ENCODE measurements around the gene FOXP1. TPM values are rescaled to one million over a fixed set of nuclear protein-coding genes. Genes with fewer than 3 reads are reported as not detected.
A peak's percentile ranks its signal among the peaks of the same experiment; 100 is the strongest.

Gene FOXP1
- total and polyA plus RNA-seq, 12 donors = 4.8 to 56.0 (median 43.8) TPM

GRCh38 chr3:71591101-71591500 lies 7.6 kb upstream of the FOXP1 start:
- no peak for ATAC-seq
- no peak for DNase-seq
- intact Hi-C loops (cut with DNase I) = loop anchor here in 1 of 10 donors (5.0 kb wide), 1 partner anchor 1039 kb away; no protein-coding TSS in a partner anchor
- no peaks in the 10 kb centered on the region for H3K27me3 ChIP-seq
- no peaks in the 10 kb centered on the region for H3K36me3 ChIP-seq
- H3K4me3 ChIP-seq = no peak overlapping the region
- no peak overlapping the region for H3K27ac ChIP-seq
- TF ChIP-seq CTCF (IDR thresholded peaks at IDR 0.05) = no peak
- 94 to 97% methylated on average over 2 of the region's 2 CpGs for WGBS, 2 donors
- H3K4me1 ChIP-seq = peaks cover 0 to 6% (median 4%) of the 10 kb centered on the region in 9 donors
- H3K9me3 ChIP-seq = peaks cover 0 to 9% (median 0%) of the 10 kb centered on the region in 11 donors

- no peak for TF ChIP-seq CTCF (IDR thresholded peaks at IDR 0.05)
- Histone ChIP-seq H3K36me3 (no peaks in the 10 kb centered on the region), H3K9me3 (peaks cover 0 to 9% (median 0%) of the 10 kb centered on the region in 11 donors), H3K27ac (no peak overlapping the region), H3K4me1 (peaks cover 0 to 23% (median 16%) of the 10 kb centered on the region in 9 donors), H3K27me3 (no peaks in the 10 kb centered on the region), H3K4me3 (no peak overlapping the region)
- no peak for ATAC-seq
- intact Hi-C loops (cut with DNase I) = loop anchor here in 8 of 10 donors (5.0 to 10.0 kb wide), 15 partner anchors 144 to 1057 kb away; no protein-coding TSS in a partner anchor
- 87 to 93% methylated on average over 2 of the region's 2 CpGs for WGBS, 2 donors
- no peak for DNase-seq
Observed at GRCh38 chr3:71589132-71589531, 5.6 kb upstream of the FOXP1 start.

- no peak for ATAC-seq
- intact Hi-C loops (cut with DNase I) = loop anchor here in 8 of 10 donors (2.0 to 10.0 kb wide), 18 partner anchors 143 to 1057 kb away; no protein-coding TSS in a partner anchor
- no peak for DNase-seq
- H3K36me3 ChIP-seq = no peaks in the 10 kb centered on the region
- peaks cover 0 to 23% (median 16%) of the 10 kb centered on the region in 9 donors for H3K4me1 ChIP-seq
- H3K4me3 ChIP-seq = no peak overlapping the region
- TF ChIP-seq CTCF (IDR thresholded peaks at IDR 0.05) = no peak
- 86 to 91% methylated on average over 3 of the region's 3 CpGs for WGBS, 2 donors
- no peak overlapping the region for H3K27ac ChIP-seq
- H3K9me3 ChIP-seq = peaks cover 0 to 9% (median 0%) of the 10 kb centered on the region in 11 donors
- no peaks in the 10 kb centered on the region for H3K27me3 ChIP-seq
Observed at GRCh38 chr3:71587958-71588357, 4.4 kb upstream of the FOXP1 start.

GRCh38 chr3:71586810-71587242 lies 3.3 kb upstream of the FOXP1 start:
- 47 to 48% methylated on average over 5 of the region's 5 CpGs for WGBS, 2 donors
- peak in 1 of 9 donors; percentile 4 for TF ChIP-seq CTCF (IDR thresholded peaks at IDR 0.05)
- Histone ChIP-seq H3K9me3 (peaks cover 0 to 9% (median 0%) of the 10 kb centered on the region in 11 donors), H3K27ac (no peak overlapping the region), H3K27me3 (no peaks in the 10 kb centered on the region), H3K4me3 (no peak overlapping the region), H3K4me1 (peaks cover 0 to 23% (median 16%) of the 10 kb centered on the region in 9 donors), H3K36me3 (no peaks in the 10 kb centered on the region)
- ATAC-seq (no peak), DNase-seq (no peak)
- intact Hi-C loops (cut with DNase I) = loop anchor here in 8 of 10 donors (1.0 to 10.0 kb wide), 19 partner anchors 142 to 1056 kb away; no protein-coding TSS in a partner anchor

All from heart right ventricle (tissue), 16 donors.